Measurements from ENCODE around the gene COMMD1.
"Not testable (repeated sequence)": the region's sequence is repeated elsewhere in the genome, so short reads cannot be mapped to it uniquely, and the experiment has no call there.

Gene COMMD1

GRCh38 chr2:62038975-62039771, 133.7 kb downstream of the COMMD1 start:
- Histone ChIP-seq H3K4me1 (peaks cover 20% of the 10 kb centered on the region), H3K4me3 (no peak overlapping the region), H4K20me1 (no peaks in the 10 kb centered on the region), H3K9me3 (peaks cover 28% of the 10 kb centered on the region), H3K36me3 (peaks cover 10% of the 10 kb centered on the region), H3K27ac (peak overlapping the region; percentile 66), H3K4me2 (peak overlapping the region; percentile 53), H3K9ac (no peak overlapping the region), H3K27me3 (no peaks in the 10 kb centered on the region)
- TF ChIP-seq Cebpa-rat (IDR thresholded peaks at IDR 0.05): peak; percentile 94

GRCh38 chr2:62040926-62041325, 135.5 kb downstream of the COMMD1 start:
- H3K4me1 ChIP-seq: peaks cover 20% of the 10 kb centered on the region
- H3K27me3 ChIP-seq: no peaks in the 10 kb centered on the region
- H3K4me2 ChIP-seq: no peak overlapping the region
- peaks cover 46% of the 10 kb centered on the region for H3K9me3 ChIP-seq
- TF ChIP-seq Cebpa-rat (IDR thresholded peaks at IDR 0.05): no peak
- H3K4me3 ChIP-seq: no peak overlapping the region
- no peak overlapping the region for H3K9ac ChIP-seq
- no peak overlapping the region for H3K27ac ChIP-seq
- H3K36me3 ChIP-seq: peaks cover 10% of the 10 kb centered on the region
- H4K20me1 ChIP-seq: no peaks in the 10 kb centered on the region

DNA sequence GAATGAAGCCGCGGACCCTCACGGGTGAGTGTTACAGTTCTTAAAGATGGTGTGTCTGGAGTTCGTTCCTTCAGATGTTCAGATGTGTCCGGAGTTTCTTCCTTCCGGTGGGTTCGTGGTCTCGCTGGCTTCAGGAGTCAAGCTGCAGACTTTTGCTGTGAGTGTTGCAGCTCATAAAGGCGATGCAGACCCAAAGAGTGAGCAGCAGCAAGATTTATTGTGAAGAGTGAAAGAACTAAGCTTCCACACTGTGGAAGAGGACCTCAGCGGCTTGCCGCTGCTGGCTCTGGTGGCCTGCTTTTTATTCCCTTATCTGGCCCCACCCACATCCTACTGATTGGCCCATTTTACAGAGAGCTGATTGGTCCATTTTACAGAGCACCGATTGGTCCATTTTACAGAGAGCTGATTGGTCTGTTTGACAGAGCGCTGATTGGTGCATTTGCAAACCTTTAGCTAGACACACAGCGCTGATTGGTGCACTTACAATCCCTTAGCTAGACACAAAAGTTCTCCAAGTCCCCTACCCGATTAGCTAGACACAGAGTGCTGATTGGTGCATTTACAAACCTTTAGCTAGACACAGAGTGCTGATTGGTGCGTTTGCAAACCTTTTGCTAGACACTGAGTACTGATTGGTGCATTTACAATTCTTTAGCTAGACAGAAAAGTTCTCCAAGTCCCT, 136.4 kb downstream of the COMMD1 start:
- not testable (repeated sequence) for H3K36me3 ChIP-seq, H3K4me2 ChIP-seq, H3K27ac ChIP-seq, H3K27me3 ChIP-seq, H3K4me3 ChIP-seq, H4K20me1 ChIP-seq, H3K9ac ChIP-seq
- H3K9me3 ChIP-seq: peaks cover 47% of the 10 kb centered on the region
- peaks cover 20% of the 10 kb centered on the region for H3K4me1 ChIP-seq

DNA sequence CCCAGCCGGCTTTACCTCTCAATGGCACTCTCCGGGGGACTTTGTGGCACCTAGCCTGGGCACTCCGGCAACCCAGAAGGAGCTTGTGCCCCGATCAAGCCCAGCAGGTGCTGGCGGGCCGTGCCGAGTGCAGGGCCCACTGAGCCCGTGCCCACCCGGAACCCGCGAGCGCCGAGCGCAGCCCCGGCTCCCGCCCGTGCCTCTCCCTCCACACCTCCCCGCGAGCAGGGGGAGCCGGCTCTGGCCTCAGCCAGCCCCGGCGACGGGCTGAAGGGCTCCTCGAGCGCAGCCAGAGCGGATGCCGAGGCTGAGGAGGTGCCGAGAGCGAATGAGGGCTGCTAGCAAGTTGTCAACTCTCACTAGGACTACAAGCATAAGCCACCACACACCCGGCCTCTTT, 136.9 kb downstream of the COMMD1 start:
- H3K27me3 ChIP-seq: no peaks in the 10 kb centered on the region
- no peaks in the 10 kb centered on the region for H4K20me1 ChIP-seq
- no peak overlapping the region for H3K4me3 ChIP-seq
- no peak for TF ChIP-seq Cebpa-rat (IDR thresholded peaks at IDR 0.05)
- H3K36me3 ChIP-seq: peaks cover 10% of the 10 kb centered on the region
- H3K9ac ChIP-seq: no peak overlapping the region
- no peak overlapping the region for H3K4me2 ChIP-seq
- no peak overlapping the region for H3K27ac ChIP-seq
- peaks cover 20% of the 10 kb centered on the region for H3K4me1 ChIP-seq
- peaks cover 47% of the 10 kb centered on the region for H3K9me3 ChIP-seq

DNA sequence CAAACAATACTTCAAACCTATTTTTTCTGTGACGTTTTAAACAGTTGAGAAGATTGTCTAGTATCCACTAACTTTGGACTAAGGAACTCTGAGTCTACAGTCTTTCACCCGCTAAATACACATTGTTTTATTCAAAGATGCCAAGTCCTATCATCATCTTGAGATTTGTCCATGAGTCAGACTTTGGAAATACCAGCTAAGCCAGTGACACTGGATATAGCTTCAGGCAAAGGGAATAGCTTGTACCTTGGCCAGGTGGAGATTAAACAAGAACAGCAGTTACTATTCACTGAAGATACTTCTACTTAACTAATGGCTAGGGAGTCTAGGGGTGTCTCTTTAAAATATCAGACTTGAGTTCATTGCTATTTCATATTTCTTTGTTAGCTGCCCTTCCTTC, 137.5 kb downstream of the COMMD1 start:
- TF ChIP-seq Cebpa-rat (IDR thresholded peaks at IDR 0.05): no peak
- Histone ChIP-seq H4K20me1 (no peaks in the 10 kb centered on the region), H3K36me3 (peaks cover 10% of the 10 kb centered on the region), H3K27me3 (no peaks in the 10 kb centered on the region), H3K27ac (no peak overlapping the region), H3K9me3 (peaks cover 47% of the 10 kb centered on the region), H3K9ac (no peak overlapping the region), H3K4me2 (no peak overlapping the region), H3K4me1 (peaks cover 20% of the 10 kb centered on the region), H3K4me3 (no peak overlapping the region)

GRCh38 chr2:62045017-62045543, 139.6 kb downstream of the COMMD1 start:
- Histone ChIP-seq H3K4me2 (no peak overlapping the region), H3K27ac (no peak overlapping the region), H3K4me3 (no peak overlapping the region), H3K36me3 (peaks cover 10% of the 10 kb centered on the region), H4K20me1 (no peaks in the 10 kb centered on the region), H3K9me3 (peaks cover 47% of the 10 kb centered on the region), H3K9ac (no peak overlapping the region), H3K27me3 (no peaks in the 10 kb centered on the region), H3K4me1 (peaks cover 2% of the 10 kb centered on the region)
- TF ChIP-seq Cebpa-rat (IDR thresholded peaks at IDR 0.05): no peak

DNA sequence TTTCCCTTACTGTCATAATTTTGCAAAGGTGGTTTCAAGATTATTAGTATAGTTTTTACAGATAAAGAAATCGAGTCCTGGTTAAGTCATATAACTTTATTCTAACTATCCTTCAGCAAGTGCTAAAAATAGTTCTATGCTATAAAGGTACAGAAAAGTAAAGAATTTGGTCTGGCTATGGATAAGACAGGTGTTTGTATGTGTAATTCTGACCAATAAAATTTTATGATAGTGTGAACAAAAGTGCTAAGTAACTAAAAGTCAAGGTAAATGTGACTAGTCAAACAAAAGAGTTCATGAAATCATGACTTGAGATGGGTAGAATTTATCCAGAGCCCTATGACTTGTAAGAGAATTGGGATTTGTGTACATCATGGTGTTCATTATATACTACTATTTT, 140.7 kb downstream of the COMMD1 start:
- H3K9ac ChIP-seq: no peak overlapping the region
- H3K27ac ChIP-seq: no peak overlapping the region
- H3K27me3 ChIP-seq: no peaks in the 10 kb centered on the region
- peaks cover 10% of the 10 kb centered on the region for H3K36me3 ChIP-seq
- TF ChIP-seq Cebpa-rat (IDR thresholded peaks at IDR 0.05): no peak
- H4K20me1 ChIP-seq: no peaks in the 10 kb centered on the region
- no peak overlapping the region for H3K4me2 ChIP-seq
- no peaks in the 10 kb centered on the region for H3K4me1 ChIP-seq
- peaks cover 47% of the 10 kb centered on the region for H3K9me3 ChIP-seq
- no peak overlapping the region for H3K4me3 ChIP-seq

GRCh38 chr2:62050456-62051045, 145.1 kb downstream of the COMMD1 start:
- Histone ChIP-seq H3K9me3 (peaks cover 5% of the 10 kb centered on the region), H3K9ac (no peak overlapping the region), H3K27me3 (no peaks in the 10 kb centered on the region), H3K4me3 (no peak overlapping the region), H3K4me2 (no peak overlapping the region), H3K27ac (no peak overlapping the region), H3K36me3 (no peaks in the 10 kb centered on the region), H4K20me1 (no peaks in the 10 kb centered on the region), H3K4me1 (no peaks in the 10 kb centered on the region)
- TF ChIP-seq Cebpa-rat (IDR thresholded peaks at IDR 0.05): no peak

GRCh38 chr2:62054029-62054791, 148.7 kb downstream of the COMMD1 start:
- no peak for TF ChIP-seq Cebpa-rat (IDR thresholded peaks at IDR 0.05)
- H3K27ac ChIP-seq: no peak overlapping the region
- H3K9me3 ChIP-seq: no peaks in the 10 kb centered on the region
- no peak overlapping the region for H3K9ac ChIP-seq
- no peaks in the 10 kb centered on the region for H3K36me3 ChIP-seq
- H3K4me2 ChIP-seq: no peak overlapping the region
- no peaks in the 10 kb centered on the region for H4K20me1 ChIP-seq
- no peak overlapping the region for H3K4me3 ChIP-seq
- H3K27me3 ChIP-seq: no peaks in the 10 kb centered on the region
- H3K4me1 ChIP-seq: no peaks in the 10 kb centered on the region
